Measurements from ENCODE around the gene SLC35C1. TPM values are rescaled to one million over a fixed set of nuclear protein-coding genes. Genes with fewer than 3 reads are reported as not detected.

Gene SLC35C1
- total RNA-seq, 1 experiment from 2014 or later = 10.4 TPM

DNA sequence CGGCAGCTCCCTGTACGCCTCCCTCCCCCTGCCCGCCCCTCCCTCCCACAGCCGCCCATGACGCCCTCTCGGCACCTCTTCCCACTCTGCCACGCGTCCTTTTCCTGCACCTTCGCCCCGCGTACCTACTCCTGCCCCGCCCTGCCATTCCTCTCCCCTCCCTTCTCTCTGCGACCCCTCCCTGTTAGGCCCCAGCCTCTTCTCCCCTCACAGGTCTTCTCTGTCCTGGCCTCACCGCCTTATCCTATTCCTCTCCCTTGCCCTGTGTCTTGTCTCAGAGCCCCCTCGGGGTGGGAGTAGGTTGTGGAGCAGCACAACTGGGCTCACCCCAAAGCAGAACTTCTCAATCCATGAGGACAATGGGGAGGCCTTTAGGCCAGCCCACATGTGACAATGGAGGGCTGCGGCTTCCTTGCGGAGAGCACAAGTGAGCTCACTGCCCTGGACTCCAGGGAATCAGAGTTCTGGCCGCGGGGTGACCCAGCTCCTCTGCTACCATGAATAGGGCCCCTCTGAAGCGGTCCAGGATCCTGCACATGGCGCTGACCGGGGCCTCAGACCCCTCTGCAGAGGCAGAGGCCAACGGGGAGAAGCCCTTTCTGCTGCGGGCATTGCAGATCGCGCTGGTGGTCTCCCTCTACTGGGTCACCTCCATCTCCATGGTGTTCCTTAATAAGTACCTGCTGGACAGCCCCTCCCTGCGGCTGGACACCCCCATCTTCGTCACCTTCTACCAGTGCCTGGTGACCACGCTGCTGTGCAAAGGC lies 539 bp downstream of the SLC35C1 start:
- peaks cover 14% of the 10 kb centered on the region for H3K4me1 Mint-ChIP-seq

DNA sequence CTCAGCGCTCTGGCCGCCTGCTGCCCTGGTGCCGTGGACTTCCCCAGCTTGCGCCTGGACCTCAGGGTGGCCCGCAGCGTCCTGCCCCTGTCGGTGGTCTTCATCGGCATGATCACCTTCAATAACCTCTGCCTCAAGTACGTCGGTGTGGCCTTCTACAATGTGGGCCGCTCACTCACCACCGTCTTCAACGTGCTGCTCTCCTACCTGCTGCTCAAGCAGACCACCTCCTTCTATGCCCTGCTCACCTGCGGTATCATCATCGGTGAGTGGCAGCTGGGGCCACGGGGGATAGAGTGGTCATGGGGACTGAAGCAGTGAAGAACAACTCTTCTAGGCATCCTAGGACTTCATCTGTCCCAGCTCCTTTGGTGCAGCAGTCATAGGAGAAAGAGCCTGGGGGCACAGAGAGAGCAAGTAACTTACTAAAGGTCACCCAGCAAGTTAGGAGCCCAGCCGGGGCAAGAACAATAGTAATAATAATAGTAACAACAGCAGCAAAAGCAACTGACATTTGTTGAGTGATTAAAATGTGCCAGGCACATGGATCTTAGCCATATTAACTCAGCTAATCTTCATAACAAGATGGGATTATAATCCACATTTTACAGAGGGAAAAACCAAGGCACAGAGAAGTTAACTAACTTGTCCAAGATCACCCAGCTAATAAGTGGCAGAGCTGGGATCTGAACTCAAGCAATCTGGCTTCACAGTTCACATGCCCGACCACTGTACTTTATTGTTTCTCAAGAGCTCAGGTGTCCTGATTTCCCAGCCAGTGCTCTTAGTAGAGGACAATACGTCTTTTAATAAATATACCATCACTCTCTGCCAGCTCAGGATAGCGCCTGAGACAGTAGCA lies 1.4 kb downstream of the SLC35C1 start:
- TF ChIP-seq ZNF416 (CRISPR knock-in tag; IDR thresholded peaks at IDR 0.05) (no peak), ZNF121 (CRISPR knock-in tag; IDR thresholded peaks at IDR 0.05) (0 out of 2 replicates have a peak, but pooled peaks have one; percentile 41)
- POLR2A ChIA-PET = no interaction called here
- Mint-ChIP-seq H3K27me3 (ENCODE audit: low read depth) (peaks cover 25% of the 10 kb centered on the region), H3K4me3 (peak overlapping the region; percentile 93), H3K36me3 (peaks cover 3% of the 10 kb centered on the region; the same call in 1 of the 2 replicates), H3K9me3 (no peaks in the 10 kb centered on the region), H3K4me1 (peaks cover 14% of the 10 kb centered on the region), H3K27ac (no peak overlapping the region)
- ATAC-seq = no peak
- CTCF ChIA-PET = interaction anchor here (0.6 to 3.5 kb wide), 4 partner anchors 11 to 200 kb away, joined by 3 to 21 read pairs (median 8); no protein-coding TSS in a partner anchor
- DNase-seq (ENCODE audit: low spot score) = no peak

More for the DNA sequence above, 539 bp downstream of the SLC35C1 start:
- H3K27ac Mint-ChIP-seq = no peak overlapping the region
- peak; percentile 12 for ATAC-seq
- no peaks in the 10 kb centered on the region for H3K36me3 Mint-ChIP-seq
- peak; percentile 28 for DNase-seq (ENCODE audit: low spot score)
- H3K9me3 Mint-ChIP-seq = no peaks in the 10 kb centered on the region
- CTCF ChIA-PET = interaction anchor here (0.6 to 3.5 kb wide), 4 partner anchors 11 to 201 kb away, joined by 3 to 21 read pairs (median 8); no protein-coding TSS in a partner anchor
- peaks cover 28% of the 10 kb centered on the region for H3K27me3 Mint-ChIP-seq (ENCODE audit: low read depth)
- POLR2A ChIA-PET = no interaction called here
- TF ChIP-seq NFATC4 (CRISPR knock-in tag; IDR thresholded peaks at IDR 0.05) = no peak
- TF ChIP-seq PRRX2 (CRISPR knock-in tag; IDR thresholded peaks at IDR 0.05) = no peak
- TF ChIP-seq FOXP1 (CRISPR knock-in tag; IDR thresholded peaks at IDR 0.05; ENCODE audit: borderline replicate concordance) = no peak
- TF ChIP-seq GRHL2 (CRISPR knock-in tag; IDR thresholded peaks at IDR 0.05; ENCODE audit: insufficient replicate concordance, severe bottlenecking) = no peak
- TF ChIP-seq ZBTB21 (CRISPR knock-in tag; IDR thresholded peaks at IDR 0.05; ENCODE audit: borderline replicate concordance) = no peak
- TF ChIP-seq CREM (CRISPR knock-in tag; IDR thresholded peaks at IDR 0.05) = no peak
- no peak for TF ChIP-seq NR1H2 (CRISPR knock-in tag; IDR thresholded peaks at IDR 0.05)
- TF ChIP-seq, protein P1, sequence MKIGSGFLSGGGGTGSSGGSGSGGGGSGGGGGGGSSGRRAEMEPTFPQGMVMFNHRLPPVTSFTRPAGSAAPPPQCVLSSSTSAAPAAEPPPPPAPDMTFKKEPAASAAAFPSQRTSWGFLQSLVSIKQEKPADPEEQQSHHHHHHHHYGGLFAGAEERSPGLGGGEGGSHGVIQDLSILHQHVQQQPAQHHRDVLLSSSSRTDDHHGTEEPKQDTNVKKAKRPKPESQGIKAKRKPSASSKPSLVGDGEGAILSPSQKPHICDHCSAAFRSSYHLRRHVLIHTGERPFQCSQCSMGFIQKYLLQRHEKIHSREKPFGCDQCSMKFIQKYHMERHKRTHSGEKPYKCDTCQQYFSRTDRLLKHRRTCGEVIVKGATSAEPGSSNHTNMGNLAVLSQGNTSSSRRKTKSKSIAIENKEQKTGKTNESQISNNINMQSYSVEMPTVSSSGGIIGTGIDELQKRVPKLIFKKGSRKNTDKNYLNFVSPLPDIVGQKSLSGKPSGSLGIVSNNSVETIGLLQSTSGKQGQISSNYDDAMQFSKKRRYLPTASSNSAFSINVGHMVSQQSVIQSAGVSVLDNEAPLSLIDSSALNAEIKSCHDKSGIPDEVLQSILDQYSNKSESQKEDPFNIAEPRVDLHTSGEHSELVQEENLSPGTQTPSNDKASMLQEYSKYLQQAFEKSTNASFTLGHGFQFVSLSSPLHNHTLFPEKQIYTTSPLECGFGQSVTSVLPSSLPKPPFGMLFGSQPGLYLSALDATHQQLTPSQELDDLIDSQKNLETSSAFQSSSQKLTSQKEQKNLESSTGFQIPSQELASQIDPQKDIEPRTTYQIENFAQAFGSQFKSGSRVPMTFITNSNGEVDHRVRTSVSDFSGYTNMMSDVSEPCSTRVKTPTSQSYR (CRISPR knock-in tag; IDR thresholded peaks at IDR 0.05) = no peak
- TF ChIP-seq ESRRA (CRISPR knock-in tag; IDR thresholded peaks at IDR 0.05; ENCODE audit: borderline replicate concordance) = no peak
- TF ChIP-seq, protein P2, sequence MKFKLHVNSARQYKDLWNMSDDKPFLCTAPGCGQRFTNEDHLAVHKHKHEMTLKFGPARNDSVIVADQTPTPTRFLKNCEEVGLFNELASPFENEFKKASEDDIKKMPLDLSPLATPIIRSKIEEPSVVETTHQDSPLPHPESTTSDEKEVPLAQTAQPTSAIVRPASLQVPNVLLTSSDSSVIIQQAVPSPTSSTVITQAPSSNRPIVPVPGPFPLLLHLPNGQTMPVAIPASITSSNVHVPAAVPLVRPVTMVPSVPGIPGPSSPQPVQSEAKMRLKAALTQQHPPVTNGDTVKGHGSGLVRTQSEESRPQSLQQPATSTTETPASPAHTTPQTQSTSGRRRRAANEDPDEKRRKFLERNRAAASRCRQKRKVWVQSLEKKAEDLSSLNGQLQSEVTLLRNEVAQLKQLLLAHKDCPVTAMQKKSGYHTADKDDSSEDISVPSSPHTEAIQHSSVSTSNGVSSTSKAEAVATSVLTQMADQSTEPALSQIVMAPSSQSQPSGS (CRISPR knock-in tag; IDR thresholded peaks at IDR 0.05; ENCODE audit: borderline replicate concordance, low read depth) = no peak
- no peak for TF ChIP-seq ZNF263 (CRISPR knock-in tag; IDR thresholded peaks at IDR 0.05; ENCODE audit: low read depth)
- no peak for TF ChIP-seq ELF4 (CRISPR knock-in tag; IDR thresholded peaks at IDR 0.05; ENCODE audit: low read depth)
- no peak for TF ChIP-seq ZNF416 (CRISPR knock-in tag; IDR thresholded peaks at IDR 0.05)
- TF ChIP-seq, protein P3, sequence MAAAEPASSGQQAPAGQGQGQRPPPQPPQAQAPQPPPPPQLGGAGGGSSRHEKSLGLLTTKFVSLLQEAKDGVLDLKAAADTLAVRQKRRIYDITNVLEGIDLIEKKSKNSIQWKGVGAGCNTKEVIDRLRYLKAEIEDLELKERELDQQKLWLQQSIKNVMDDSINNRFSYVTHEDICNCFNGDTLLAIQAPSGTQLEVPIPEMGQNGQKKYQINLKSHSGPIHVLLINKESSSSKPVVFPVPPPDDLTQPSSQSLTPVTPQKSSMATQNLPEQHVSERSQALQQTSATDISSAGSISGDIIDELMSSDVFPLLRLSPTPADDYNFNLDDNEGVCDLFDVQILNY (CRISPR knock-in tag; IDR thresholded peaks at IDR 0.05) = no peak
- TF ChIP-seq TEAD4 (CRISPR knock-in tag; IDR thresholded peaks at IDR 0.05) = no peak
- TF ChIP-seq, protein P4, sequence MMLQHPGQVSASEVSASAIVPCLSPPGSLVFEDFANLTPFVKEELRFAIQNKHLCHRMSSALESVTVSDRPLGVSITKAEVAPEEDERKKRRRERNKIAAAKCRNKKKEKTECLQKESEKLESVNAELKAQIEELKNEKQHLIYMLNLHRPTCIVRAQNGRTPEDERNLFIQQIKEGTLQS (CRISPR knock-in tag; conservative IDR thresholded peaks at IDR 0.05) = no peak
- no peak for TF ChIP-seq NR3C1 (CRISPR knock-in tag; conservative IDR thresholded peaks at IDR 0.05; ENCODE audit: low read depth)
- peak overlapping the region; percentile 93 for H3K4me3 Mint-ChIP-seq

Measured in WTC11 (cell line).